Endothelial cell of umbilical vein (primary cell): ENCODE results near the gene SLC47A2. TPM values are rescaled to one million over a fixed set of nuclear protein-coding genes. Genes with fewer than 3 reads are reported as not detected.

Experiments used
- BruUV-seq: library from RNA; stranded (reverse); fragments of 400-500 nt; replicated peaks from 2 replicates; lab custom pipeline; 2021; lab: Mats Ljungman, UMichigan
- CTCF ChIA-PET: fragments of 300-600, 350-600 bp; sonication (Branson Sonifier 250); formaldehyde crosslinking; loops from one replicate; lab custom pipeline; 2021; ENCODE audit warnings: antibody characterized with exemption, inconsistent platforms; lab: Charles Lee
- POLR2A ChIA-PET: fragments of 300-600, 350-600 bp; sonication (Branson Sonifier 250); formaldehyde crosslinking; loops from one replicate; lab custom pipeline; 2021; ENCODE audit warnings: antibody characterized with exemption, inconsistent platforms; lab: Charles Lee
- DNase-seq: peaks from one replicate; pipeline ENCODE4 v3.0.0-alpha.2; 2011; ENCODE audit warnings: low read depth, low spot score
- FAIRE-seq: peaks from 2 replicates; lab custom pipeline; 2011; peaks lifted over from hg19 to GRCh38; lab: Jason Lieb, UNC
- H2AFZ ChIP-seq: 2 replicates; pipeline ENCODE4 v1.6.0; 2012; ENCODE audit warnings: low read depth, low read length, control low read depth, inconsistent platforms
- H3K27ac ChIP-seq: 2 replicates; pipeline ENCODE4 v1.5.1; 2011; ENCODE audit warnings: low read depth, mild to moderate bottlenecking, control low read depth, low read length, moderate library complexity; ENCODE audit not compliant: insufficient read depth
- H3K27me3 ChIP-seq, 2 experiments: 2 replicates each; pipeline versions ENCODE4 v1.6.0 to v1.6.1; 2011; ENCODE audit warnings: low read length in 2 of 2, mixed read lengths in 1 of 2; ENCODE audit not compliant: control insufficient read depth in 2 of 2, insufficient read depth in 2 of 2
- H3K36me3 ChIP-seq, 2 experiments: 2 replicates in 1 of 2; 3 replicates in 1 of 2; pipeline ENCODE4 v1.5.1; 2011; ENCODE audit warnings: low read length in 2 of 2, mild to moderate bottlenecking in 1 of 2, moderate library complexity in 1 of 2; ENCODE audit not compliant: control insufficient read depth in 2 of 2, insufficient read depth in 2 of 2; ENCODE audit errors: extremely low read depth in 1 of 2
- H3K4me1 ChIP-seq: 3 replicates; pipeline ENCODE4 v1.5.1; 2011; ENCODE audit warnings: mild to moderate bottlenecking, low read length; ENCODE audit not compliant: control insufficient read depth, insufficient read depth; ENCODE audit errors: extremely low read depth
- H3K4me2 ChIP-seq: 2 replicates; pipeline ENCODE4 v1.6.1; 2011; ENCODE audit warnings: low read length, control low read depth, mixed read lengths; ENCODE audit not compliant: insufficient read depth
- H3K4me3 ChIP-seq, 3 experiments: fragments of 200-600 bp in 1 of 3; sonication (generic), shearing (Covaris generic) in 1 of 3; replicated peaks in 1 of 3; 2 replicates each; pipeline ENCODE4 v1.5.1; 2011 to 2016; ENCODE audit warnings: control low read depth in 3 of 3, low read length in 3 of 3, mild to moderate bottlenecking in 2 of 3, inconsistent platforms in 1 of 3, low read depth in 1 of 3, moderate library complexity in 1 of 3; ENCODE audit not compliant: insufficient read depth in 1 of 3
- H3K79me2 ChIP-seq: 2 replicates; pipeline ENCODE4 v1.6.0; 2012; ENCODE audit warnings: low read length, inconsistent platforms; ENCODE audit not compliant: control insufficient read depth, insufficient read depth
- H3K9ac ChIP-seq: replicated peaks from 2 replicates; pipeline ENCODE3; 2011; ENCODE audit warnings: low read length, control low read depth; ENCODE audit not compliant: insufficient read depth; ENCODE audit errors: extremely low read depth
- H3K9me1 ChIP-seq: replicated peaks from 3 replicates; pipeline ENCODE4 v1.6.0; 2011; ENCODE audit warnings: mild to moderate bottlenecking, low read length; ENCODE audit not compliant: control insufficient read depth, insufficient read depth; ENCODE audit errors: extremely low read depth
- H3K9me3 ChIP-seq: replicated peaks from 2 replicates; pipeline ENCODE4 v1.5.1; 2012; ENCODE audit warnings: low read length, inconsistent platforms; ENCODE audit not compliant: control insufficient read depth, insufficient read depth
- H4K20me1 ChIP-seq: replicated peaks from 2 replicates; pipeline ENCODE3; 2011; ENCODE audit warnings: mild to moderate bottlenecking, low read length; ENCODE audit not compliant: control insufficient read depth, insufficient read depth; ENCODE audit errors: extremely low read depth
- CTCF ChIP-seq, 2 donors: IDR thresholded peaks; 1 replicate in 1 of 2; 2 replicates in 1 of 2; pipeline ENCODE4 v1.5.1; 2011; ENCODE audit warnings: low read length in 2 of 2, mild to moderate bottlenecking in 2 of 2, moderate library complexity in 2 of 2, control low read depth in 1 of 2, inconsistent platforms in 1 of 2, low read depth in 1 of 2; ENCODE audit not compliant: insufficient read depth in 1 of 2; ENCODE audit errors: extremely low read depth in 1 of 2
- EZH2 ChIP-seq: IDR thresholded peaks from 2 replicates; pipeline ENCODE4 v1.6.1; 2012; ENCODE audit warnings: borderline replicate concordance, low read depth, mild to moderate bottlenecking, moderate library complexity, low read length, inconsistent platforms; ENCODE audit not compliant: severe bottlenecking
- FOS ChIP-seq: IDR thresholded peaks from 2 replicates; pipeline ENCODE4 v1.6.1; 2011; ENCODE audit warnings: mild to moderate bottlenecking, low read length, moderate library complexity, borderline replicate concordance; ENCODE audit not compliant: insufficient read depth
- GATA2 ChIP-seq: IDR thresholded peaks from 2 replicates; pipeline ENCODE4 v1.7.0; 2011; ENCODE audit warnings: low read depth, mild to moderate bottlenecking, moderate library complexity, mixed read lengths, low read length; ENCODE audit not compliant: insufficient read length, insufficient read depth
- JUN ChIP-seq: IDR thresholded peaks from 2 replicates; pipeline ENCODE4 v1.6.1; 2011; ENCODE audit warnings: borderline replicate concordance, low read depth; ENCODE audit not compliant: insufficient read length, insufficient read depth
- MAX ChIP-seq: IDR thresholded peaks from 2 replicates; pipeline ENCODE4 v1.6.1; 2011; ENCODE audit not compliant: insufficient read depth, insufficient read length
- MYC ChIP-seq: IDR thresholded peaks from one replicate; pipeline ENCODE4 v1.6.1; 2011; ENCODE audit warnings: mild to moderate bottlenecking, low read depth, low read length
- POLR2A ChIP-seq: IDR thresholded peaks from 2 replicates; pipeline ENCODE4 v1.6.1; 2012; ENCODE audit warnings: low read depth, mild to moderate bottlenecking, control low read depth, low read length
- POLR2AphosphoS5 ChIP-seq: IDR thresholded peaks from 2 replicates; pipeline ENCODE4 v1.6.1; 2012; ENCODE audit warnings: low read depth, mild to moderate bottlenecking, control low read depth, low read length, moderate library complexity; ENCODE audit not compliant: insufficient read depth
- dilution Hi-C: fragments of 300-500 bp; cut with MboI; formaldehyde crosslinking; loops from one replicate; pipeline ENCODE4 v1.15.0; 2019; ENCODE audit warnings: low sequenced_read_pairs; ENCODE audit not compliant: extremely low pct_ligation_motif_present
- intact Hi-C: fragments of 100-400 bp; cut with micrococcal nuclease; formaldehyde crosslinking; loops from one replicate; pipeline ENCODE4 v1.10.0; 2022
- polyA plus RNA-seq, 4 experiments: library from polyadenylated mRNA; depleted of rRNA in 3 of 4; stranded (reverse) in 3 of 4; unstranded in 1 of 4; fragments of >200 nt; gene quantifications; 2 replicates each; pipeline versions ENCODE4 v1.2.1 to v1.2.3, GENCODE V29; 2011 to 2012; ENCODE audit warnings: missing spikeins in 1 of 4
- total RNA-seq: library from RNA; stranded (reverse); gene quantifications from 2 replicates; pipeline ENCODE4 v1.2.3, GENCODE V29; 2021

Gene SLC47A2
- total and polyA plus RNA-seq, 2 donors (not counting 3 experiments of a cell fraction or from before 2014, with no cell fraction given), result not detected

GRCh38 chr17:19641687-19642372 lies 74.6 kb downstream of the SLC47A2 start:
- H3K36me3 ChIP-seq, result no peaks in the 10 kb centered on the region
- intact Hi-C loops, result loop anchor here (10.0 kb wide), 1 partner anchor 53 kb away; no protein-coding TSS in a partner anchor
- no TSS peak for BruUV-seq
- no peak overlapping the region for H3K4me2 ChIP-seq
- ChIA-PET CTCF (interaction anchor here (0.8 kb wide), 1 partner anchor 59 kb away, joined by 4 read pairs; no protein-coding TSS in a partner anchor), POLR2A (no interaction called here)
- H3K79me2 ChIP-seq, result no peaks in the 10 kb centered on the region
- no peak overlapping the region for H3K4me3 ChIP-seq
- H3K9me1 ChIP-seq, result no peaks in the 10 kb centered on the region
- no peaks in the 10 kb centered on the region for H4K20me1 ChIP-seq
- H3K4me1 ChIP-seq, result peaks cover 4% of the 10 kb centered on the region
- H3K9ac ChIP-seq, result no peak overlapping the region
- TF ChIP-seq JUN, result no peak
- no peak for TF ChIP-seq EZH2
- TF ChIP-seq FOS, result no peak
- no peak for TF ChIP-seq CTCF (IDR thresholded peaks at IDR 0.05; ENCODE audit: extremely low read depth in 1 of 2, insufficient read depth in 1 of 2, low read depth in 1 of 2, low read length in 2 of 2)
- no peak for TF ChIP-seq POLR2A
- TF ChIP-seq GATA2, result no peak
- no peak for TF ChIP-seq MAX
- no peak for TF ChIP-seq POLR2AphosphoS5
- TF ChIP-seq MYC, result no peak
- no peaks in the 10 kb centered on the region for H3K9me3 ChIP-seq
- FAIRE-seq (no peak), DNase-seq (no peak)
- dilution Hi-C loops, result no loop called here
- peaks cover 11 to 16% of the 10 kb centered on the region in 2 experiments for H3K27me3 ChIP-seq
- no peak overlapping the region for H2AFZ ChIP-seq
- no peak overlapping the region for H3K27ac ChIP-seq
